ENCODE data around the gene DENND6B.
"Not testable (repeated sequence)": the region's sequence is repeated elsewhere in the genome, so short reads cannot be mapped to it uniquely, and the experiment has no call there.

The DENND6B gene

DNA sequence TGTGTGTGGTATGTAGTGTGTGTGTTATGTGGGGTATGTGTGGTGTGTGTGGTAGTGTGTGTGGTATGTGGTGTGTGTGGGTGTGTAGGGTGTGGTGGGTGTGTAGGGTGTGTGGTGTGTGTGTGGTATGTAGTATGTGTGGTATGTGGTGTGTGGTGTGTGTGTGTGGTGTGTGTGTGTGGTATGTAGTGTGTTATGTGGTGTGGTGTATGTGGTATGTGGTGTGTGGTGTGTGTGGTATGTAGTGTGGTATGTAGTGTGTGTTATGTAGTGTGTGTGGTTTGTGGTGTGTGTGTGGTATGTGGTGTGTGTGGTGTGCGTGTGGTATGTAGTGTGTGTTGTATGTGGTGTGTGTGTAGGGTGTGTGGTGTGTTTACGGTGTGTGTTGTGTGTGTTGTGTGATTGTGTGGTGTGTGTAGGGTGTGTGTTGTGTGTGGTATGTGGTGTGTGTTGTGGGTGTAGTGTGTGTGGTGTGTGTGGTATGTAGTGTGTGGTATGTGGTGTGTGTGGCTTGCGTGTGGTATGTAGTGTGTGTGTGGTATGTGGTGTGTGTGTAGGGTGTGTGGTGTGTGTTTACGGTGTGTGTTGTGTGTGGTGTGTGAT lies 12.1 kb upstream of the DENND6B start:
- DNase-seq: no peak

DNA sequence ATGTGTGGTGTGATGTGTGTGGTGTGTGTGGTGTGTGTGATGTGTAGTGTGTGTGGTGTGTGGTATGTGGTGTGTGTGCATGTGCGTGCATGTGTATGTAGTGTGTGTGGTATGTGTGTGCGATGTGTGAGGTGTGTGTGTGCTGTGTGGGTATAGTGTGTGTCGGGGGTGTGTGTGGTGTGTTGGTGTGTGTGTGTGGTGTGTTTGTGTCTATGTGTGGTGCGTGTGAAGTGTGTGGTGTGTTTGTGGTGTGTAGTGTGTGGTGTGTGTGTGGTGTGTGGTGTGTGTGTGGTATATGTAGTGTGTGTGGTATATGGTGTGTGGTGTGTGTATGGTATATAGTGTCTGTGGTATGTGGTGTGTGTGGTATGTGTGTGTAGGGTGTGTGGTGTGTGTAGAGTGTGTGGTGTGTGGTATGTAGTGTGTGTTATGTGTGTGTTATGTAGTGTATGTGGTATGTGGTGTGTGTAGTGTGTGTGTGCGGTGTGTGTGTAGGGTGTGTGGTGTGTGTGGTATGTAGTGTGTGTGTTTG lies 11.3 kb upstream of the DENND6B start:
- DNase-seq: no peak

DNA sequence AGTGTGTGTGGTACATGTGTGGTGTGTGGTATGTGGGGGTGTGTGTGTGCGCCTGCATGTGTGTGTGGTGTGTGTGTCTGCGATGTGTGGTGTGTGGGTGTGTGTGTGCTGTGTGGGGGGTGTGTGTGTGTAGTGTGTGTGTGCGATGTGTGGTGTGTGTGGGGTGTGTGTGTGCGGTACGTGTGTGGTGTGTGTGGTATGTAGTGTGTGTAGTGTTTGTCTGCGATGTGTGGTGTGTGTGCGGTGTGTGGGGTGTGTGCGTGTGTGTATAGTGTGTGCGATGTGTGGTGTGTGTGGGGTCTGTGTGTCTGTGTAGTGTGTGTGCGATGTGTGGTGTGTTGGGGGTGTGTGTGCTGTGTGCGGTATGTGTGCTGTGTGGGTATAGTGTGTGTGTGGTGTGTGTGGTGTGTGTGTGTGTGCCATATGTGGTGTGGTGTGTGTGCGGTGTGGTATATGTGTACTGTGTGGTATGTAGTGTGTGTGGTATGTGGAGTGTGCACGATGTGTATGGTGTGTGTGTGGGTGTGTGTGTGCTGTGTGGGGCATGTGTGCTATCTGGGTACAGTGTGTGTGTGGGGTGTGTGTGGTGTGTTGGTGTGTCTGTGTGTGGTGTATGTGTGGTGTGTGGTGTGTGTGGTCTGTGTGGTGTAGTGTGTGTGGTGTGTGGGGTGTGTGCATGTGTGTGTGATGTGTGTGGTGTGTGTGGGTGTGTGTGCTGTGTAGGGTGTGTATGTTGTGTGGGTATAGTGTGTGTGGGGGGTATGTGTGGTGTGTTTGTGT lies 10.6 kb upstream of the DENND6B start:
- no peak for DNase-seq

DNA sequence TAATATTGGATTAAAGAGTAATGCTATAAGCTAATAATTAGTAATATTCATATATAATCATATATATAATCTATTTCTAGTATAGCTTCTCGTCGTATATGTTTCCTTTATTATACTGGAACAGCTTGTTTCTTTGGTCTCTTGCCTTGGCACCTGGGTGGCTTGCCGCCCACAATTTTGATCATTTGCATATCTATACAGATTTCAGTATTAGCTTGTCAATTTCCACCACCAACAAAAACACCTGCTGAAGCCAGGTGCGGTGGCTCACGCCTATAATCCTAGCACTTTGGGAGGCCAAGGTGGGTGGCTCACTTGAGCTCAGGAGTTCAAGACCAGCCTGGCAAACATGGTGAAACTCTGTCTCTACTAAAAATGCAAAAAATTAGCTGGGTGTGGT lies 7.6 kb upstream of the DENND6B start:
- DNase-seq: not testable (repeated sequence)

DNA sequence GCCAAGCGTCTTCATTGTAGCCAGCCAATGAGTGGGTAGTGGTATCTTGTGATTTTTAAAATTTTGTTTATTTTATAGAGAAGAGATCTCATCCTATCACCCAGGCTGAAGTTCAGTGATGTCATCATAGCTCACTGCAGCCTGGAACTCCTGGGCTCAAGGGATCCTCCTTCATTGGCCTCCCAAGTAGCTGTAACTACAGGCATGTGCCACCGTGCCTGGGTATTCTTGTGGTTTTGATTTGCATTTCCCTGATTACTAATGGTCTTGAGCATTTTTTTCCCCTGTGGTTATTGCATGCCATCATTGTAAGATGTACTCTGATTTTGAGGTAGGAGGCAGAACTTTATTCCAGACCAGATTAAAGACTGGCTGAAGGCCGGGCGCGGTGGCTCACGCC lies 2.4 kb upstream of the DENND6B start:
- DNase-seq: no peak

DNA sequence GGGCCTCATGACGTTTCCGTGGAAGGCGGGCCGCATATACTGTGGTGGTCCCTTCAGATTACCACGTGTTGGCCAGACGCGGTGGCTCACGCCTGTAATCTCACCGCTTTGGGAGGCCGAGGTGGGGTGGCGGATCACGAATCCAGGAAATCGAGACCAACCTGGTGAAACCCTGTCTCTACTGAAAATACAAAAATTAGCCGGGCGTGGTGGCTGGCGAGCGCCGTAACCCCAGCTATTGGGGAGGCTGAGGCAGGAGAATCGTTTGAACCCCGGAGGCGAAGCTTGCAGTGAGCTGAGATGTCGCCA lies 853 bp upstream of the DENND6B start:
- no peak for DNase-seq

DNA sequence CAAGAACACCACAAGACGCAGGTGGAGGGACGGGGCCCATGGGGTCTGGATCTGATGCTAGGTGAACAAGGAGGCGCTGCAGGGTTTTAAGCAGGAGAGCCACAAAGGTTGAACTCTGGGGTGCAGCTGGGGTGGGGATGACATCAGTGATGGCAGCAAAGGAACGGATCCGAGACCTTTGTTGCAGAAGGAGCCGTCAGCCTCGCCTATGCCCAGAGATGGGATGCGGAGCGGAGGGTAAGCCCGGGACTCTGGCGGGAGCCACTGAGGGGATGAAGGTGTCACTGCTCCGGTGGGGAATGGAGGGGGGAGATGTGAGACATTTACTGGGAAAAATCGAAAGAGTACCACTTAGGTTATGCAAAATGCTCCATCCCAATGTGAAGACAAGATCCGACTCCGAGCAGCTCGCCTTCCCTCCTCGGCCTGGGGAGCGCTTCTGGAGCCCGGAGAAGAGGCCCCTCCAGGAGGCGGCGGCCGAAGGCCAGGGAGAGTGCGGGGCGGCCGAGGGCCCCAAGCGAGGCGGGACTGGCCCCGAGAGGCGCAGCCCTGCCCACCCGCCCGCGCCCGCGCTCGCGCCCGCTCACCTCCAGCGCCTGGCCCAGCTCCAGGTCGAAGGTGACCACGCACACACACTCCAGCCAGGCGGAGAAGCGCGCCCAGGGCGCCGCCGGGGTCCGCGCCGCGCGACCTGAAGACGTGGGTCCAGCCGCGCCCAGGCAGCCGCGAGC lies 422 bp downstream of the DENND6B start:
- DNase-seq: no peak

DNA sequence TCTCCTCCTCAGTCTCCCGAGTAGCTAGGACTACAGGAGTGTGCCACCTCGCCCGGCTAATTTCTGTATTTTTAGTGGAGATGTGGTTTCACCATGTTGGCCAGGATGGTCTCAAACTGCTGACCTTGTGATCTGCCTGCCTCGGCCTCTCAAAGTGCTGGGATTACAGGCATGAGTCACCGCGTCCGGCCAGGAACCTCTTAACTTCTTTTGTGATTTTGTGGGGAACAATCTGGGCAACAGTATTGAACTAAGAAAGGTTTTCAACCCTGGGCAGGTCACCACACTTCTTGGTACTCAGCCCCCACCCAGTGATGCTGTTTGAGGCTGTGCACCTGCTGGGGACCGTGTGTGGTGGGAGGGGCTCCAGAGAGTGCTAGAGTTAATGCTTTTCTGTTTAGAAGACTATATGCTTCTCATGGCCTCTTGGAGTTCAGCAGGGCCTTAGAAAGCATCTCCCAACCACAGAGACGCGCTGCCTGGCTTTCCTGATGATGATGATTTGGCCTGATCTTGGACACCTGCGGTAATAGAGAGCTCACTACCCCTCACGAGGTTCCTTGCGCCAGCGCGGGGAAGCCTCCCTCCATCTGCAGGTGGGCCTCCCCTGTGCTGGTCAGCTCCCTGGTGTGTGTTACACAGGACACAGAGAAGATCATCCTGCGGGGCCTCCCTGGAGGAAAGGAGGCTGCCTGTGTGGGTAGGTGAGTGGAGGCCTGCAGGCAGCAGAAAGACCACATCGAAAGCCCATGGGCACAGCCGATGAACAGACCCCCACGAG lies 1.2 kb downstream of the DENND6B start:
- DNase-seq: no peak

DNA sequence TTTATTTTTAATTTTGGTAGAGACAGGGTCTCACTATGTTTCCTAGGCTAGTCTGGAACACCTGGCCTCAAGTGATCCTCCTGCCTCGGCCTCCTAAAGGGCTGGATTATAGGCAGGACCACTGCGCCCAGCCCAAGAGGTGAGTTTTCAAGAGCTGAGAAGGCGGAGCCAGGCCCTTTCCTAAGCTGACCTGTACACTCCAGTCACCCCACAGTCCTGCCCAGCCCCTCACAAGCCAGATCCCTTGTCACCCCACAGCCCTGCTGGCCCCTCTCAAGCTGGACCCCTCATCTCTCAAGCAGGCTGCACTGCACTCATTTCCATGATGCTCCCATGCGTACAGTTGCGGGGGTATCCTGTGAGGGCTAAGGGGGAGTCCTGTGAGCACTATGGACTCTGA lies 2.9 kb downstream of the DENND6B start:
- no peak for DNase-seq

DNA sequence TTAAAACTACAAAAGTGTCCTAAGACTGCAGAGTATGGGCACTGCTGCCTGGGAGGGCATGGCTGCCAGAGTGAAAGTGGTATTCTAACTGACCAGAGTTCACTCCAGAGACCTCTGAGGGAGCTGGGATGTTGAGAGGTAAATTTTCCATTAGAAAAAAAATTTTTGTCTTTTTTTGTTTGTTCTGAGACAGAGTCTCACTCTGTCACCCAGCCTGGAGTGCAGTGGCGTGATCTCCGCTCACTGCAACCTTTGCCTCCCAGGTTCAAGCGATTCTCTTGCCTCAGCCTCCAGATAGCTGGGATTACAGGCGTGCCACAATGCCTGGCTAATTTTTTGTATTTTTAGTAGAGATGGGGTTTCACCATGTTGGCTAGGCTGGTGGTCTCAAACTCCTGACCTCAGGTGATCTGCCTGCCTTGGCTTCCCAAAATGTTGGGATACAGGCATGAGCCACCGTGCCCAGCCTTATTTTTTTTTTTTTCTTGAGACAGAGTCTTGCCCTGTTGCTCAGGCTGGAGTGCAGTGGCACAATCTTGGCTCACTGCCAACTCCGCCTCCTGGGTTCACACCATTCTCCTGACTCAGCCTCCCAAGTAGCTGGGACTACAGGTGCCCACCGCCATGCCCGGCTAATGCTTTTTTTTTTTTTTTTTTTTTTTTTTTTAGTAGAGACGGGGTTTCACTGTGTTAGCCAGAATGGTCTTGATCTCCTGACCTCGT lies 4.3 kb downstream of the DENND6B start:
- DNase-seq: not testable (repeated sequence)

DNA sequence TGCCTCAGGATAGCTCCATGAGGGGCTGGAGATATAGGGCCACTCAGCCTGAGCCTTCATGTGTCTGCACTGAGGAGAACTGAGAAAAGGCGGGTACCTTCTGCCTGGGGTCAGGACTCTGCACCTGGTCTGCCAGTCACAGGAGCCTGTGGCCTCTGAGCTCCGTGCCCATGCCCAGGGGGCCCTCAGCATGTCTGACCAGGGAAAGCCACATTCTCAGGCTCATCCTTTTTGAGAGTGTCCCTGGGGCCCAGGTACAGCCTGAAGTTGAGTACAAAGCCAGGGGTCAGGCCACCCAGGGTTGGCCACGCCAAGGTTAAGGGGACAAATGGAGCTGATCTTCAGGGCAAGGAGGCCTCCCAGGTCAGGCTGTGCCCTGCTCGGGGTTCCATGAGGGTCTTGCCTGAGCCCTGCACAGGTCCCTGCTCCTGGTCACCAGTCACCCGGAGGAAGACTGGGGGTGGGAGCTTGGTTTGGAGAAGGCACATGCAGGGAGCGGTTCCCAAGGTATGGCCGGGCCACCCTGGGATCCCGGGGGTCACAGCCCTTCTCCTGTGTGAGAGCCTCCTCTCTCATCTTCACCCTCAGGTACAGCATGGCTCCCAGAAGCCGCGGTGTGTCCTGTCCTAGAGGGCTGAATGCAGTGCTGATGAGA lies 6.0 kb downstream of the DENND6B start:
- DNase-seq: no peak

DNA sequence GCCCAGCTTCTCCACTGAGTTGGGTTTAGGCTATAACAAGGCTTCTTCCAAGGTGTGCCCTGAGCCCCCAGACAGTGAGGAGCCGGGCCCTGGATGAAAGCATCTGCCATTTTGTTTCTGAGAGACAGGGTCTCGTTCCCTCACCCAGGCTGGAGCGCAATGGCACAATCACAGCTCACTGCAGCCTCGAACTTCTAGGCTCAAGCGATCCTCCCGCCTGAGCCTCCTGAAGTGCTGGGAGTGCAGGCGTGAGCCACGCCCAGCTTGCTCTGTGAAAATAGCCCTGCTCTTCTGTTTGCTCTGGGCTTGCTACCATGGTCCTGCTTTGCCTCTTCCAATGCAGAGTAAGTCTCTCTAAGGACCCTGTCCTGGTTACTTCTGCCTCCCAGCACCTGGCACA lies 6.7 kb downstream of the DENND6B start:
- DNase-seq: no peak

DNA sequence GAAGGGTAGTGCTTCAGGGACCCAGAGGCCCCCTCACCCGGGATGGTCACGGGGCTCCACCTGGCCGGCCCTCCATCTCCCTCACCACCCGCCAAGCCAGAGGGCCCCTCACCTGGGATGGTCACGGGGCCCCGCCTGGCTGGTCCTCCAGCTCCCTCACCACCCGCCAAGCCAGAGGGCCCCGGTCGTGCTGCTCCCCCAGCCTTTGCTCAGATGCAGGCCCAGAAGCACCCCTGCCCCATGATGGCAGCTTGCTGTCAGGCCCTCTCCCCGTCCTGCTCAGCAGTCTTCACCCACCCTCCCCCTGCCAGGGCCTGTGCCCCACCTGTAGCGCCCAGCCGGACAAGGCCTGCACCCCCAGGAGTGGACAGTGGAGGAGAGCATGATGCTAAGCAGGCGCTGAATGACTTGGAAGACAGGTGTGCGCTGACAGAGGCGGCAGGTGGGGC lies 7.3 kb downstream of the DENND6B start:
- no peak for DNase-seq

DNA sequence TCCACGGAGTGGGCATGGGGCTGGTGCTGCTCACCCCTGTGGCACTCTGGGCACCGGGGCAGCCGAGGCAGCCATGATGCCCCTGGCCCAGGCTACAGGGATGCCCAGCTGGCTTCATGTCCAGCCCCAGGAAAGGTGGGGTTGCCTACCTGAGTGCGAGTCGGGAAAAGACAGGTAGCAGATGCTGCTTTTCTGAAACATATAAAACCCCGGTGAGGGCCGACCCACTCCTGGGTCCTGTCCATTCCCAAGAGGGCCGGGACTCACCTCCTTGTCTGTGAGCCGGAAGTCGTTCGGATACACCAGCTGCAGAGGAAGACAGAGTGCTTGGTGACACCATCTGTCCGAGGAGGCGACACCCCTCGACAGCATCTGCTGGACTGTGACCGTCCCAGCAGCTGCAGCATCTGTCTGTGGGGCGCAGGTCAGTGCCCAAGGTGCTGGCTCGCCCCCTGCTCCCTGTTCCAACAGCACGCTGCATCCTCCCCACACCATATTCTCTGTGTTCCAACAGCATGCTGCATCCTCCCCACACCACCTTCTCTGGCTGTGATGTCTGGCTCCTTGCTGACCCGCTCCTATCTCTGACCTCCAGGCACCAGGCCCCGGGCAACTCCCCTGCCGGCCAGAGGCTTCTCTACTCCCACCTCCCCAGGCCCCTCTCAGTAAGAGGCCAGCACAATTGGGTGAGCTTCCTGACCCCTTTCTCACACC lies 8.0 kb downstream of the DENND6B start:
- DNase-seq: peak; percentile 36

DNA sequence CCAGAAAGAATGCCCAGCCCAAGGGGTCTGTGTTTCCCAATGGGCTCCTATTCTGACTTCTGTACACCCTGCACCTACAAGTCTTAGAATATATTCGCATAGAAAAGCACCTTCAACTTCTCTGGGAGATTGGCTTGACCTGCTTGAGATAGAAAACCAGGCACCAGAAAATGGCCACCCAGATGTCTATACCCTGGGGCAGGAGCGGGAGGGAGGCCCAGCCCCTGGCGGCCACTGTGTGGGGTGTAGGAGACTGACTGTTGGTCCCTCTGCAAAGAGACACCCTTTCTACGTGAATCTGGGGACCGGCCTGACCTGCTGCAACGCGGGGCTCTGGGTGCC lies 8.5 kb downstream of the DENND6B start:
- DNase-seq: no peak

DNA sequence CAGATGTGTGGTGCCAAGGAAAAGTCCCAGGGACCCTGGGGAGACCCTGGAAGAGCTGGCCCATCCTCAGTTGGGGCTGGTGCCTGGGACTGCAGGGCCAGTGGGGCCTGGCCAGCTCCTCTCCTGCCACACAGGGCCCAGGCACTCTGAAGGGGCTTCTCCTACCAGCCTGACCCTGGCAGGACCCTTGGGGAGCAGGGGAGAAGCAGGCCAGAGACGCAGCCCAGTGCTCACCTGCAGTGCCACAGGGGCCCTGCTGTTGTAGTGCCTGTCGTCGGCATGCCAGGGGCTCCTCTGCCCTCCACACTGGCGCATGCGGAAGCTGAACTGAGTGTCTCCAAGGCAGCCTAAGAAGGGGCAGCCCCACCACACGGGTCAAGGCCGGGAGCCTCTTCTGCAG lies 9.1 kb downstream of the DENND6B start:
- DNase-seq: no peak

DNA sequence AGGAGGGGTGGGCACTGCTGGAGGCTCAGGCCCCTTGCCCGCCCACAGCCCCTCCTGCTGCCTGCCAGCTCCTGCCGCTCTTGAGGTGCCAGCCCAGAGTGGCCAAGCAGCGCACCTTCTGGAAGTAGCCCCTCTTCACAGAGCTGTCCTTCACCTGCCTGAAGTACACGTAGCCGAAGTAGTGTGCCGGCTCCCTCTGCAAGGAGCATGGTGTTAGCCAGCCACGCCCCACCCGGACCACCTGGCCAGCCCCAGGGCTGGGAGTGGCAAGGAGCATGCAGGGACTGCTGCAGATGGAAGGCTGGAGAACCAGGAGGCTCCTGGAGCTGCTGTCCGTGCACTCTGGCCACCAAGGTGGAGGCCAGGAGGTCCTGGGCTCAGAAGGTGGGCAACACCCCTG lies 9.6 kb downstream of the DENND6B start:
- no peak for DNase-seq

DNA sequence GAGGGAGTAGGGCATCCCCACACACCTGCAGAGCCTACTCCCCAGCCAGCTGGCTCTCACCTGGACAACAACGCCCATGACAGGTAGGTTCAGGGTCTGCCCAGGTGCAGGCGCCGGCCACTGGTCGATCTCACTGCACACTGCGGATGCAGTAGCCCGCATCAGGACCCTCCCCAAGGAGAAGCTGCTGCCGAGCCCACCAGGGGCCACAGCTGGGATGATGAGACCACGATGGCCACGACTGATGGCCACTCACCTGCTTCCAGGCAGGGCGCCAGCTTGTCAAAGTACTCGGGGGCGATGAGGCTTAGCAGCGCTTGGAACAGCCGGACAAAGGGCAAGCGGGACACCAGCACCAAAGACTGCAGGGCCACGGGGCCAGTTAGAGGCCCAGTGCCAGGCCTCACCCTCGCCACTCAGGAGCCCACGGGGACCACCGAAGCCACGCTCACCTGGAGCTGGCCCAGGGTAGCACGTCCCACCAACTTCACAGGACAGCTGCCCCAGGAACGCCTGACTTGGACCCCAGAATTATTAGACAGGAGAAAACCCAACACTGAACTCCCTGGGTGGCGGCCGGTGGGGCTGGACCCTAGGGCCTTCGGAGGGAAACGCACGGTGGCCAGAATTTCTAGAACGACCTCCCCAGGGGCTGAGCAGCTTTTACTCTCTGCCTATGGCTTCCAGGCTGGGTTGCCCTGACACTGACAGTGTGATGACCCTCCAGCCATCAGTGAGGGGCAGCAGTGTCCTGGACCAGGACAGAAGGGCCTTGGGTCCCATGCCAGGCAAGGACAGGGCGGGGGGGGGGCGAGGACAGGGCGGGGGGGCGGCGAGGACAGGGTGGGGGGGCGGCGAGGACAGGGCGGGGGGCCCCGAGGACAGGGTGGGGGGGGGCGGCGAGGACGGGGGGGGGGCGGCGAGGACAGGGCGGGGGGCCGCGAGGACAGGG lies 10.4 kb downstream of the DENND6B start:
- DNase-seq: no peak

DNA sequence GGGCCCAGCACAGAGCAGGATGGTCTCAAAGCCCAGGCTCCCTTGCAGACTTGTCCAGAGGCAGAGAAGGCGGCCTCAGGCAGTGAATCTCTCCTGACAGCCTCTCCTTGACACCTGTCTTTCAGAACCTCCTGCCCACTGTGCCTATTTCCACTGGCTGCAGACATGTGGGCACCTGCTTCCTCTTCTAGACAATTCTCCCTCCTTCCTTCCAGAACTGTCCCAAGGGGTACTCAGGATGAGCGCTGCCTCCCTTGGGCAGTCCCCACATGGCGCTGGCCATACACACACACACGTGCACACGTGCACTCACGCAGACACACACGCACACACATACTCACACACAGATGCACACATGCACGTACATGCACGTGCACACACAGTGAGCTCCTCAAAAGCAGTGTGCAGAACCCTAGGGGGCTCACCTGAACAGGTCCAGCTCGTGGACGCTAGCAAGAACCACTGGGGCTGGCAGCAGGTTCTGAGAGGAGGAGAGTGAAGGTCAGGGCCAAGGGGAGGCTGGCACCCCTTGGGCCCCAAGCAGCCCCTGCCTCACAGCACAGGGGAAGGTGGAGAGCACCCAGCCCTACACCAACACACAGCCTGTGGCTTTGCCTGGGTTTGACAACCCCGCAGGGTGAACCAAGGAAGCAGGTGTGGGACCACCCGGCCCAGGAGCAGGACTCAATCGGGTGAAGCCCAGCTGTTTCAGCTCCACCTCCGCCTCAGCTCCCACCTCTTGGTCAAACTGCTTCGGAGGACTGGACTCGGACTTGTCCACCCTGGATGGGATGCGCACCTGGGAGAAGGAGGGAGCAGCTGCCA lies 11.3 kb downstream of the DENND6B start:
- no peak for DNase-seq

All from NCI-H2171 (cell line).